AG04450 (cell line): ENCODE data around the gene PLCD3. TPM values are rescaled to one million over a fixed set of nuclear protein-coding genes. Genes with fewer than 3 reads are reported as not detected.

Experiments
- CTCF ChIA-PET: fragments of 300-600, 350-600 bp; formaldehyde crosslinking; extraction: SDS; loops from one replicate; lab custom pipeline; 2022; ENCODE audit warnings: antibody characterized with exemption, inconsistent platforms; lab: Charles Lee
- POLR2A ChIA-PET: fragments of 350-600 bp; formaldehyde crosslinking; extraction: SDS; loops from one replicate; lab custom pipeline; 2021; ENCODE audit warnings: antibody characterized with exemption, inconsistent platforms; lab: Yijun Ruan, JAX
- DNase-seq: peaks from one replicate; pipeline ENCODE4 v3.0.0-alpha.2; 2011; ENCODE audit warnings: low read depth, low spot score
- H3K27ac ChIP-seq: one replicate; pipeline ENCODE4 v1.5.1; 2012; ENCODE audit warnings: low read depth, low read length, control low read depth
- H3K27me3 ChIP-seq: one replicate; pipeline ENCODE4 v1.6.0; 2012; ENCODE audit warnings: low read length; ENCODE audit not compliant: control insufficient read depth, insufficient read depth
- H3K4me3 ChIP-seq: 2 replicates; pipeline ENCODE4 v1.5.1; 2011; ENCODE audit warnings: mild to moderate bottlenecking, low read depth, low read length, control low read depth
- H3K9me3 ChIP-seq: 2 replicates; pipeline ENCODE4 v1.5.1; 2012; ENCODE audit warnings: low read length; ENCODE audit not compliant: control insufficient read depth, insufficient read depth
- CTCF ChIP-seq: IDR thresholded peaks from 2 replicates; pipeline ENCODE4 v1.5.1; 2011; ENCODE audit warnings: low read depth, low read length, control low read depth, inconsistent platforms
- polyA plus RNA-seq: library from polyadenylated mRNA; depleted of rRNA; stranded (reverse); fragments of >200 nt; gene quantifications from 2 replicates; pipeline ENCODE4 v1.2.3, GENCODE V29; 2011

Gene PLCD3
- polyA plus RNA-seq, 1 experiment, result 28.2 TPM

GRCh38 chr17:45106096-45106495 is 26.2 kb downstream of the PLCD3 start:
- Histone ChIP-seq H3K9me3 (no peaks in the 10 kb centered on the region), H3K27me3 (no peaks in the 10 kb centered on the region), H3K4me3 (no peak overlapping the region), H3K27ac (no peak overlapping the region)
- no peak for TF ChIP-seq CTCF
- ChIA-PET POLR2A (interaction anchor here (0.9 kb wide), 1 partner anchor 18 kb away, joined by 13 read pairs; no protein-coding TSS in a partner anchor), CTCF (interaction anchor here (0.9 to 4.4 kb wide), 3 partner anchors 11 to 43 kb away, joined by 3 to 19 read pairs (median 8); partner anchors contain the start of gene ACBD4)
- no peak for DNase-seq

GRCh38 chr17:45104907-45105624 is 27.2 kb downstream of the PLCD3 start:
- POLR2A ChIA-PET, result interaction anchor here (0.9 kb wide), 1 partner anchor 19 kb away, joined by 13 read pairs; no protein-coding TSS in a partner anchor
- no peak for TF ChIP-seq CTCF
- CTCF ChIA-PET, result interaction anchor here (1.0 to 4.4 kb wide), 3 partner anchors 30 to 185 kb away, joined by 5 to 19 read pairs (median 8); partner anchors contain the start of gene ACBD4
- no peak for DNase-seq
- Histone ChIP-seq H3K4me3 (no peak overlapping the region), H3K27me3 (no peaks in the 10 kb centered on the region), H3K27ac (no peak overlapping the region), H3K9me3 (no peaks in the 10 kb centered on the region)

- H3K27me3 ChIP-seq, result no peaks in the 10 kb centered on the region
- no peak for TF ChIP-seq CTCF
- DNase-seq, result no peak
- POLR2A ChIA-PET, result no interaction called here
- H3K9me3 ChIP-seq, result no peaks in the 10 kb centered on the region
- no peak overlapping the region for H3K4me3 ChIP-seq
- CTCF ChIA-PET, result interaction anchor here (1.7 to 4.4 kb wide), 2 partner anchors 31 to 184 kb away, joined by 5 to 19 read pairs; partner anchors contain the start of gene ACBD4
- no peak overlapping the region for H3K27ac ChIP-seq
Observed at GRCh38 chr17:45104497-45104896, 27.8 kb downstream of the PLCD3 start.

- H3K27ac ChIP-seq, result no peak overlapping the region
- ChIA-PET CTCF (interaction anchor here (1.7 to 4.4 kb wide), 2 partner anchors 31 to 184 kb away, joined by 5 to 19 read pairs; partner anchors contain the start of gene ACBD4), POLR2A (no interaction called here)
- no peaks in the 10 kb centered on the region for H3K9me3 ChIP-seq
- no peak overlapping the region for H3K4me3 ChIP-seq
- no peaks in the 10 kb centered on the region for H3K27me3 ChIP-seq
- DNase-seq, result no peak
- no peak for TF ChIP-seq CTCF
Observed at GRCh38 chr17:45104029-45104428, 28.3 kb downstream of the PLCD3 start.

GRCh38 chr17:45103269-45103795 is 29.0 kb downstream of the PLCD3 start:
- no peak for DNase-seq
- TF ChIP-seq CTCF, result no peak
- Histone ChIP-seq H3K27me3 (no peaks in the 10 kb centered on the region), H3K27ac (no peak overlapping the region), H3K9me3 (no peaks in the 10 kb centered on the region), H3K4me3 (no peak overlapping the region)
- ChIA-PET CTCF (interaction anchor here (1.0 to 4.4 kb wide), 2 partner anchors 32 to 183 kb away, joined by 3 to 19 read pairs; partner anchors contain the start of gene ACBD4), POLR2A (no interaction called here)
